Astrocyte of the spinal cord (primary cell): ENCODE measurements around the gene FAM3A.
"Not testable (repeated sequence)": the region's sequence is repeated elsewhere in the genome, so short reads cannot be mapped to it uniquely, and the experiment has no call there.

Experiments
- DNase-seq: peaks from one replicate; pipeline ENCODE4 v3.0.0; 2011; ENCODE audit warnings: low read depth, low spot score
- H3K4me3 ChIP-seq: 2 replicates; pipeline ENCODE4 v1.5.1; 2011; ENCODE audit warnings: low read depth, mild to moderate bottlenecking, low read length, moderate library complexity
- in situ Hi-C: cut with HindIII; loops from 2 replicates; pipeline ENCODE4 v1.10.0; 2017; ENCODE audit warnings: low sequenced_read_pairs
- TF ChIP-seq, protein P1 (sequence below): IDR thresholded peaks from 2 replicates; pipeline ENCODE4 v1.5.1; 2012; ENCODE audit warnings: low read depth, mild to moderate bottlenecking, low read length, inconsistent platforms

Gene FAM3A

DNA sequence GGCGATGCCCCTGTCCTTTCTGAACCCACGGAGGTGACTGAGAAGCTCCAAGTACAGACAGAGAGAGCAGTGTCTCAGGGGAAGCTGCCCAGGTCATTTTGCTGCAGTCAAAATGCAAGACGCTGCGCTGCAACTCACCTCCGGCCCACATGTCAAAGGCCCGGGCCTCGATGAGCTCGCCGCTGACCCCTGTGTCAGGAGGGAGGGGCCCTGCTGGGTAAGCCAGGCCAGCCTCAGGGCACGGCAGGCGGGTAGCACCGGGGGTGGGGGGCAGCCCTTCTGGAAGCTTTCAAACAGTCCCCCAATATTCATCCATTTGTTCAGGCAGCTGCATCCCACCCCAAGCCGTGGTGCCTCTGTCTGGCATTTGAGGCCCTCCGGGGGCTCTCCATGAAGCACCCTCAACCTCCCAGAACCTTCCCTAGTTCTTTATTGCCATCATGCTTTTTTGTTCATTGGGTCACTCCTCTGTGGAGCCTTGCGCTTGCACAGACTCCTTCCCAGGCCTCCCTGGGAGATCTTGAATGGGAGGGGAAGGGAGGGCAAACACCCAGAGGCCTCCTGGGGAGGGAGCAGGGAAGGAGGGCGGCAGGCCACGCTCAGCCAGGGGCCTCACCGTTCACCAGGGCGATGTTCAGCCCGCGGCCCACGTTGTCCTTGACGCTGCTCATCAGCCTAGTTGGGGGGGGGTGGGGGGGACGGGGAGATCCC is 8.2 kb downstream of the FAM3A start:
- in situ Hi-C loops = no loop called here
- H3K4me3 ChIP-seq = no peak overlapping the region
- no peak for DNase-seq
- TF ChIP-seq, protein P1, sequence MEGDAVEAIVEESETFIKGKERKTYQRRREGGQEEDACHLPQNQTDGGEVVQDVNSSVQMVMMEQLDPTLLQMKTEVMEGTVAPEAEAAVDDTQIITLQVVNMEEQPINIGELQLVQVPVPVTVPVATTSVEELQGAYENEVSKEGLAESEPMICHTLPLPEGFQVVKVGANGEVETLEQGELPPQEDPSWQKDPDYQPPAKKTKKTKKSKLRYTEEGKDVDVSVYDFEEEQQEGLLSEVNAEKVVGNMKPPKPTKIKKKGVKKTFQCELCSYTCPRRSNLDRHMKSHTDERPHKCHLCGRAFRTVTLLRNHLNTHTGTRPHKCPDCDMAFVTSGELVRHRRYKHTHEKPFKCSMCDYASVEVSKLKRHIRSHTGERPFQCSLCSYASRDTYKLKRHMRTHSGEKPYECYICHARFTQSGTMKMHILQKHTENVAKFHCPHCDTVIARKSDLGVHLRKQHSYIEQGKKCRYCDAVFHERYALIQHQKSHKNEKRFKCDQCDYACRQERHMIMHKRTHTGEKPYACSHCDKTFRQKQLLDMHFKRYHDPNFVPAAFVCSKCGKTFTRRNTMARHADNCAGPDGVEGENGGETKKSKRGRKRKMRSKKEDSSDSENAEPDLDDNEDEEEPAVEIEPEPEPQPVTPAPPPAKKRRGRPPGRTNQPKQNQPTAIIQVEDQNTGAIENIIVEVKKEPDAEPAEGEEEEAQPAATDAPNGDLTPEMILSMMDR = no peak

DNA sequence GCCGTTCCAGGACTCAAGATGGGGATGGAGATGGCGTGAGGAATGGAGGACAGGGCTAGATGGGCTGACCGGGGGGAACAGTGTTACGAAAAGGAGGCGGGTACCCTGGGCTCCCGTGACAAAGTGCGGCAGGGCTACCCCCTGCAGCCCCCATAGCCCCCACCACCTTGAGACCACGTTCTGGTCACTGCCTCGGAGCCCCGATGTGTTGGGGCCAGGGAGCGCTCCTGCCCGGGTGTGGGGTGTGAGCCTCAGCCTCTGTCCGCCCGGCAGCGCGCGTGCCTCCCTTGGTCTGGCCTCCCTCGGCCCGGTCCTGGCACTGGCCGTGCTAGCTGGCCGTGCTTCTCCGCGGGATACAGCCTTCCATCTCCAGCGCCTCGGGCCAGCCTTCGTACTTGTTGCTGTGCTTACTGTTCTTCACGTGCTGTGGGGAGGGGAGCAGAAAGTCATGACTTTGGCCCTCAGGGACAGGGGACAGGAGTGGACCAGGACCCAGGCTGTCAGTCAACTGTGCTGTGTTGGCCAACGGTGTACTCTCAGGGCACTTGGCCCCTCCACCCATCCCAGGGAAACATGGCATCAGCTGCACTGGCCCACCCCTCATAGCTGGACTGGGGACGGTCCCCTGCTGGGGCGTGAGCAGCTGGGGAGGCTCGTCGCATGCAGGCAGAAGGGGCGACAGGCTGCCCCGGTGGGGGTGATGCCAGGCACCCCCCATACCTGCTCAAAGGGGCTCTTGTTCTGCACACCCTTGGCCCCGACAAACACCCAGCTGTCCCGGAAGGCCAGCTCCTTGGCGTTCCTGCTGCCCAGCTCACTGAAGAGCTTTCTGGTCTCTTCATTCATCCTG is 9.3 kb downstream of the FAM3A start:
- no peak for DNase-seq
- TF ChIP-seq, protein P1 = no peak
- H3K4me3 ChIP-seq = no peak overlapping the region
- in situ Hi-C loops = no loop called here

DNA sequence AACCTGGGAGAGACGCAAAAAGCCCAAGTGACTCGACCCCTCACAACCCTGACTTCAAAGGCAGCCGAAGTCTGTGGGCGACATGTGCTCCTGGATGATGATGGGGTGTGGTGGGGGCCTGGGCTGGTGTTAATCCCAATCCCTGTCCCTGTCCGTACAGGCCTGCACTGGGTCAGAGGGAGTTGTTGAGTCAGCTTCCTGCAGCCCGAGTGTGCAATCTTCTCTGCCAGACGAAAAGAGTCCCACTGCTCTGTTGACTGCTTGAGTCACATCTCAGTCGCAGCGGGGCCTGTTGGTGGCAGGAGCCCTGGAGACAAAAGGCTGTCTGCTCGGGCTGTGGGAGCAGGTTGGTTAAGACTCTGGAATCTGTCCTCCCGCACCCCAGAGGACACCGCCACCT is 10.3 kb downstream of the FAM3A start:
- peak; percentile 22 for DNase-seq
- TF ChIP-seq, protein P1 = no peak
- in situ Hi-C loops = no loop called here
- no peak overlapping the region for H3K4me3 ChIP-seq

DNA sequence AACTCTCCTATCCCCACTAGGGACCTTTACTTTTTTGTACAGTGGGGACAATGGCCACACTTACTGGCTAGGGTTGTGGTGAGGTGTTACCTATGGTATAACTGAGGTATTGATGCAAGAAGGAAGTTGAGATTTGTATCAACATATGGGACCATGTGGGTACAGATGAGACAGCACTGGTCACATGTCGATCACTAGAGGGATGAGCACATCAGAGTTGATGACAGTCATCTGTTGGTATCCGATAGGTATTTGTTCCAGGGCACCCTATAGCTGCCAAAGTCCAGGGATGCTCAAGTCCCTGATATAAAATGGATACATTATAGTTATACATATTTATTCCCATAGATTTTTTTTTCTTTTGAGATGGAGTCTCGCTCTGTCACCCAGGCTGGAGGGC is 13.0 kb downstream of the FAM3A start:
- no peak overlapping the region for H3K4me3 ChIP-seq
- TF ChIP-seq, protein P1 = no peak
- in situ Hi-C loops = no loop called here
- no peak for DNase-seq

DNA sequence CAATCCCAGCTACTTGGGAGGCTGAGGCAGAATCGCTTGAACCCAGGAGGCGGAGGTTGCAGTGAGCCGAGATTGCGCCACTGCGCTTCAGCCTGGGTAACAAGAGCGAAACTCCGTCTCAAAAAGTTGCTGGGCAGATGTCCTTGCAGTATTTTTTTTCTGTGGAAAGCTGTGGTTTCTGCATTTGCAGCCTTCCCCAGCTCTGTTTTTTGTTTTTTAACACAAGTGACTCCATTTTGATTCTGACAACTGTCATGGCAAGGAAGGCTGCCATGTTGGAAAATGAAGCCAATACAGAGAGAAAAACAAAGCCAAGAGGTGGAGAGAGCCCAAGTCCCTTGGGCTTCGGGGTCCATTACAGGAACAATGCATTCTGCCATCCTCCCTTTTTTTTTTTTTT is 13.9 kb downstream of the FAM3A start:
- no peak for DNase-seq
- H3K4me3 ChIP-seq = no peak overlapping the region
- TF ChIP-seq, protein P1 = no peak
- in situ Hi-C loops = no loop called here

DNA sequence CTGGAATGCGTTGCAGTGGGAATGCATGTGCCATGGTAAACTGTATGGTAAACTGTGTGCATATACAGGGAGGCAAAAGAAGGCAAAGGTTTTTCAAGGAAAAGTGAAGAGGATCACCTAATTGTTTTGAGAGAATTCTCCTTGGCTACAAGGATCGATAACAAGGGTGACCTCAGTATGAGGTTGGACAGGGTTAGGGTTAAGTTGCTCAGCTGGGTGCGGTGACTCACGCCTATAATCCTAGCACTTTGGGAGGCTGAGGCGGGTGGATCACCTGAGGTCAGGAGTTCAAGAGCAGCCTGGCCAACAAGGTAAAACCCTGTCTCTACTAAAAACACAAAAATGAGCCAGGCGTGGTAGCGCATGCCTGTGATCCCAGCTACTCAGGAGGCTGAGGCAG is 14.6 kb downstream of the FAM3A start:
- H3K4me3 ChIP-seq, DNase-seq, in situ Hi-C loops: not testable (repeated sequence)

DNA sequence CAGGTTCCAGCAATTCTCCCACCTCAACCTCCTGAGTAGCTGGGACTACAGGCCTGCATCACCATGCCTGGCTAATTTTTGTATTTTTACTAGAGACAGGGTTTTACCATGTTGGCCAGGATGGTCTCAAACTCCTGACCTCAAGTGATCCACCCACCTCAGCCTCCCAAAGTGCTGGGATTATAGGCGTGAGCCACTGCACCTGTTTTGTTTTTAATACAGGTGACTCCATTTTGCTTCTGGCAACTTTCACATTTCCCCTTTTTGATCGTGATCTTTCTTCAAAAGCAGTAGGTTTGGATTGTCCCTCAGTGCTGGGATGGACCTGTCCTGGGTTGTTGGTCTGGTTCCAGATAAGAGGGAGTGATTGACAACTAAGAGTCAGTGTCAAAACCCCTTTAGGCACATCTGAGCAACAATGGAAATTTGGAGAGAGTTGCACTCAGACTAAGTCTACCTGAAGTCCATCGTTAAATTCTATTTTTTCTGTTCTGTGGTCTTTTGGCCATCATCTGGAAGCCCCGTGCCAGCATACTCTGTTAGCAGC is 19.4 kb downstream of the FAM3A start:
- H3K4me3 ChIP-seq, in situ Hi-C loops, DNase-seq: not testable (repeated sequence)
